K562 (cell line): ENCODE results near the gene MLX. TPM values are rescaled to one million over a fixed set of nuclear protein-coding genes. Genes with fewer than 3 reads are reported as not detected.

Experiments
- NFIX ChIP-seq: fragments of 250-450 bp; sonication (Bioruptor Pico); IDR thresholded peaks from 2 replicates; pipeline ENCODE4 v1.4.0; 2020; ENCODE audit warnings: low read depth, mild to moderate bottlenecking, moderate library complexity
- NFRKB ChIP-seq: fragments of 450-650 bp; IDR thresholded peaks from 2 replicates; pipeline ENCODE4 v1.6.1; 2016; ENCODE audit warnings: low read depth
- NR2C2 ChIP-seq, 2 experiments: fragments of 200-800 bp in 1 of 2; sonication (Bioruptor generic) in 1 of 2; sonication (generic) in 1 of 2; formaldehyde crosslinking in 1 of 2; IDR thresholded peaks; 2 replicates each; pipeline versions ENCODE4 v1.6.1 to v1.8.0; 2016 to 2022; ENCODE audit warnings: mild to moderate bottlenecking in 1 of 2, missing compliant biosample characterization in 1 of 2, missing genetic modification characterization in 1 of 2, missing genetic modification reagents in 1 of 2
- NR2F6 ChIP-seq: fragments of 450-650 bp; formaldehyde crosslinking; IDR thresholded peaks from 2 replicates; pipeline ENCODE4 v1.4.0; 2020; ENCODE audit warnings: mild to moderate bottlenecking
- PRPF4 ChIP-seq: fragments of 200-400 bp; formaldehyde crosslinking; IDR thresholded peaks from one replicate; pipeline ENCODE4 v1.6.1; 2017; ENCODE audit warnings: low read length, low read depth, mild to moderate bottlenecking; ENCODE audit not compliant: insufficient read depth, poor library complexity, severe bottlenecking
- PTTG1 ChIP-seq: fragments of 450-650 bp; IDR thresholded peaks from 2 replicates; pipeline ENCODE4 v1.6.1; 2016; ENCODE audit warnings: low read depth, mild to moderate bottlenecking, missing genetic modification characterization, missing compliant biosample characterization
- RAD21 ChIP-seq, 2 experiments: fragments of 250-450 bp in 1 of 2; fragments of 450-650 bp in 1 of 2; sonication (Bioruptor Pico) in 1 of 2; formaldehyde crosslinking in 1 of 2; IDR thresholded peaks in 1 of 2; conservative IDR thresholded peaks in 1 of 2; 2 replicates each; pipeline versions ENCODE4 v1.4.0 to v1.8.0; 2020 to 2022; ENCODE audit warnings: mild to moderate bottlenecking in 2 of 2, moderate library complexity in 1 of 2
- ZKSCAN8 ChIP-seq: fragments of 200-800 bp; sonication (Bioruptor generic); IDR thresholded peaks from 2 replicates; pipeline ENCODE4 v1.6.1; 2016; ENCODE audit warnings: missing genetic modification characterization, missing compliant biosample characterization
- polyA plus RNA-seq, 8 experiments: library from polyadenylated mRNA; depleted of rRNA in 4 of 8; stranded (reverse) in 5 of 8; unstranded in 3 of 8; fragments of >200 nt; fragmentation: Nextera tagmentation in 2 of 8; fragmentation: Illumina TruSeq in 1 of 8; extraction: Ambion mirVana in 2 of 8; extraction: Trizol in 1 of 8; gene quantifications; 2 replicates each; pipeline versions ENCODE4 v1.2.1 to v1.2.3, GENCODE V29; 2011 to 2014; ENCODE audit warnings: inconsistent platforms in 1 of 8, missing spikeins in 1 of 8
- total RNA-seq, 7 experiments: library from RNA; depleted of rRNA in 6 of 7; stranded (reverse); fragments of >200 nt in 6 of 7; fragmentation: Illumina TruSeq in 2 of 7; extraction: Trizol in 2 of 7; gene quantifications; 2 replicates each; pipeline versions ENCODE4 v1.2.1 to v1.2.3, GENCODE V29; 2011 to 2021; ENCODE audit warnings: low replicate concordance in 1 of 7
- TF ChIP-seq, protein P1 (sequence below): fragments of 200-400 bp; formaldehyde crosslinking; IDR thresholded peaks from 2 replicates; pipeline ENCODE4 v1.6.1; 2017; ENCODE audit warnings: mild to moderate bottlenecking, low read depth, low read length, moderate library complexity
- TF ChIP-seq, protein P2 (sequence below): fragments of 450-650 bp; IDR thresholded peaks from 2 replicates; pipeline ENCODE4 v1.6.1; 2016; ENCODE audit warnings: low read depth
- TF ChIP-seq, protein P3 (sequence below): sonication (generic); formaldehyde crosslinking; IDR thresholded peaks from 2 replicates; pipeline ENCODE4 v1.8.0; 2022; ENCODE audit warnings: missing genetic modification reagents, mild to moderate bottlenecking, moderate library complexity, borderline replicate concordance

Gene MLX
- total and polyA plus RNA-seq, 9 of the 15 experiments (the other 6 are each of a cell fraction or from before 2014, with no cell fraction given): 42.9 to 100 (median 58.9) TPM

GRCh38 chr17:42531455-42532354, 35.2 kb upstream of the MLX start (continued):
- TF ChIP-seq NR2C2 (CRISPR knock-in tag; IDR thresholded peaks at IDR 0.05): no peak
- TF ChIP-seq NR2C2 (tag; IDR thresholded peaks at IDR 0.05): peak; percentile 83
- no peak for TF ChIP-seq NFIX (CRISPR knock-in tag)
- TF ChIP-seq NFRKB: no peak
- peak in 1 of 2 experiments; percentile 46; a peak in 2 of 4 replicates for TF ChIP-seq RAD21 (CRISPR knock-in tag; conservative IDR thresholded peaks at IDR 0.05 in 1 of 2, IDR thresholded peaks at IDR 0.05 in 1 of 2)
- TF ChIP-seq, protein P1, sequence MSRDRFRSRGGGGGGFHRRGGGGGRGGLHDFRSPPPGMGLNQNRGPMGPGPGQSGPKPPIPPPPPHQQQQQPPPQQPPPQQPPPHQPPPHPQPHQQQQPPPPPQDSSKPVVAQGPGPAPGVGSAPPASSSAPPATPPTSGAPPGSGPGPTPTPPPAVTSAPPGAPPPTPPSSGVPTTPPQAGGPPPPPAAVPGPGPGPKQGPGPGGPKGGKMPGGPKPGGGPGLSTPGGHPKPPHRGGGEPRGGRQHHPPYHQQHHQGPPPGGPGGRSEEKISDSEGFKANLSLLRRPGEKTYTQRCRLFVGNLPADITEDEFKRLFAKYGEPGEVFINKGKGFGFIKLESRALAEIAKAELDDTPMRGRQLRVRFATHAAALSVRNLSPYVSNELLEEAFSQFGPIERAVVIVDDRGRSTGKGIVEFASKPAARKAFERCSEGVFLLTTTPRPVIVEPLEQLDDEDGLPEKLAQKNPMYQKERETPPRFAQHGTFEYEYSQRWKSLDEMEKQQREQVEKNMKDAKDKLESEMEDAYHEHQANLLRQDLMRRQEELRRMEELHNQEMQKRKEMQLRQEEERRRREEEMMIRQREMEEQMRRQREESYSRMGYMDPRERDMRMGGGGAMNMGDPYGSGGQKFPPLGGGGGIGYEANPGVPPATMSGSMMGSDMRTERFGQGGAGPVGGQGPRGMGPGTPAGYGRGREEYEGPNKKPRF: no peak
- no peak for TF ChIP-seq PRPF4
- no peak for TF ChIP-seq PTTG1 (tag)
- TF ChIP-seq ZKSCAN8 (CRISPR knock-in tag): no peak
- TF ChIP-seq, protein P2, sequence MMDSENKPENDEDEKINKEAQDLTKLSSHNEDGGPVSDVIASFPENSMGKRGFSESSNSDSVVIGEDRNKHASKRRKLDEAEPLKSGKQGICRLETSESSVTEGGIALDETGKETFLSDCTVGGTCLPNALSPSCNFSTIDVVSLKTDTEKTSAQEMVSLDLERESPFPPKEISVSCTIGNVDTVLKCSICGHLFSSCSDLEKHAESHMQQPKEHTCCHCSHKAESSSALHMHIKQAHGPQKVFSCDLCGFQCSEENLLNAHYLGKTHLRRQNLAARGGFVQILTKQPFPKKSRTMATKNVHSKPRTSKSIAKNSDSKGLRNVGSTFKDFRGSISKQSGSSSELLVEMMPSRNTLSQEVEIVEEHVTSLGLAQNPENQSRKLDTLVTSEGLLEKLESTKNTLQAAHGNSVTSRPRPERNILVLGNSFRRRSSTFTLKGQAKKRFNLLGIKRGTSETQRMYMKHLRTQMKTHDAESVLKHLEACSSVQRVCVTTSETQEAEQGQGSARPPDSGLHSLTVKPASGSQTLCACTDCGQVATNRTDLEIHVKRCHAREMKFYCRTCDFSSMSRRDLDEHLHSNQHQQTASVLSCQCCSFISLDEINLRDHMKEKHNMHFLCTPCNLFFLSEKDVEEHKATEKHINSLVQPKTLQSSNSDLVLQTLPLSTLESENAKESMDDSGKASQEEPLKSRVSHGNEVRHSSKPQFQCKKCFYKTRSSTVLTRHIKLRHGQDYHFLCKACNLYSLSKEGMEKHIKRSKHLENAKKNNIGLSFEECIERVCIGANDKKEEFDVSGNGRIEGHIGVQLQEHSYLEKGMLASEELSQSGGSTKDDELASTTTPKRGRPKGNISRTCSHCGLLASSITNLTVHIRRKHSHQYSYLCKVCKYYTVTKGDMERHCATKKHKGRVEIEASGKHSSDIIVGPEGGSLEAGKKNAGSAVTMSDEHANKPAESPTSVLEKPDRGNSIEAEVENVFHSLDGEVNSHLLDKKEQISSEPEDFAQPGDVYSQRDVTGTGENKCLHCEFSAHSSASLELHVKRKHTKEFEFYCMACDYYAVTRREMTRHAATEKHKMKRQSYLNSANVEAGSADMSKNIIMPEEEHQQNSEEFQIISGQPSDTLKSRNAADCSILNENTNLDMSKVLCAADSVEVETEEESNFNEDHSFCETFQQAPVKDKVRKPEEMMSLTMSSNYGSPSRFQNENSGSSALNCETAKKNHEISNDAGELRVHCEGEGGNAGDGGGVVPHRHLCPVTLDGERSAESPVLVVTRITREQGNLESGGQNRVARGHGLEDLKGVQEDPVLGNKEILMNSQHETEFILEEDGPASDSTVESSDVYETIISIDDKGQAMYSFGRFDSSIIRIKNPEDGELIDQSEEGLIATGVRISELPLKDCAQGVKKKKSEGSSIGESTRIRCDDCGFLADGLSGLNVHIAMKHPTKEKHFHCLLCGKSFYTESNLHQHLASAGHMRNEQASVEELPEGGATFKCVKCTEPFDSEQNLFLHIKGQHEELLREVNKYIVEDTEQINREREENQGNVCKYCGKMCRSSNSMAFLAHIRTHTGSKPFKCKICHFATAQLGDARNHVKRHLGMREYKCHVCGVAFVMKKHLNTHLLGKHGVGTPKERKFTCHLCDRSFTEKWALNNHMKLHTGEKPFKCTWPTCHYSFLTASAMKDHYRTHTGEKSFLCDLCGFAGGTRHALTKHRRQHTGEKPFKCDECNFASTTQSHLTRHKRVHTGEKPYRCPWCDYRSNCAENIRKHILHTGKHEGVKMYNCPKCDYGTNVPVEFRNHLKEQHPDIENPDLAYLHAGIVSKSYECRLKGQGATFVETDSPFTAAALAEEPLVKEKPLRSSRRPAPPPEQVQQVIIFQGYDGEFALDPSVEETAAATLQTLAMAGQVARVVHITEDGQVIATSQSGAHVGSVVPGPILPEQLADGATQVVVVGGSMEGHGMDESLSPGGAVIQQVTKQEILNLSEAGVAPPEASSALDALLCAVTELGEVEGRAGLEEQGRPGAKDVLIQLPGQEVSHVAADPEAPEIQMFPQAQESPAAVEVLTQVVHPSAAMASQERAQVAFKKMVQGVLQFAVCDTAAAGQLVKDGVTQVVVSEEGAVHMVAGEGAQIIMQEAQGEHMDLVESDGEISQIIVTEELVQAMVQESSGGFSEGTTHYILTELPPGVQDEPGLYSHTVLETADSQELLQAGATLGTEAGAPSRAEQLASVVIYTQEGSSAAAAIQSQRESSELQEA: no peak
- TF ChIP-seq, protein P3, sequence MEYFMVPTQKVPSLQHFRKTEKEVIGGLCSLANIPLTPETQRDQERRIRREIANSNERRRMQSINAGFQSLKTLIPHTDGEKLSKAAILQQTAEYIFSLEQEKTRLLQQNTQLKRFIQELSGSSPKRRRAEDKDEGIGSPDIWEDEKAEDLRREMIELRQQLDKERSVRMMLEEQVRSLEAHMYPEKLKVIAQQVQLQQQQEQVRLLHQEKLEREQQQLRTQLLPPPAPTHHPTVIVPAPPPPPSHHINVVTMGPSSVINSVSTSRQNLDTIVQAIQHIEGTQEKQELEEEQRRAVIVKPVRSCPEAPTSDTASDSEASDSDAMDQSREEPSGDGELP (CRISPR knock-in tag): no peak
- TF ChIP-seq NR2F6 (CRISPR knock-in tag): no peak
